ENCODE measurements around the gene ZNF778. TPM values are rescaled to one million over a fixed set of nuclear protein-coding genes. Genes with fewer than 3 reads are reported as not detected.

ZNF778 gene
- 7.0 to 11.9 TPM (median 8.8 TPM) in 5 replicates for total RNA-seq (2022; extraction: Qiagen RNA extraction; ENCODE audit: low read depth)

GRCh38 chr16:89217388-89218191, at the start of gene ZNF778:
ZNF778 (plus strand) TSS chr16:89217703; CDS start chr16:89221128, 3,425 bp downstream.

GRCh38 chr16:89171216-89172170, 46.0 kb upstream of the ZNF778 start, which contains the start of gene CDH15:
CDH15 (plus strand) TSS chr16:89171748; CDS start chr16:89171832, 84 bp downstream.

GRCh38 chr16:89200124-89200849, 17.2 kb upstream of the ZNF778 start, which contains the start of gene SLC22A31:
SLC22A31 (minus strand) TSS chr16:89200537; CDS start chr16:89200501, 36 bp downstream.

Other genes starting within 250 kb of the ZNF778 start
- gene CBFA2T3, start 240.5 kb upstream of the ZNF778 start, total RNA-seq (2022; extraction: Qiagen RNA extraction; ENCODE audit: low read depth): 0.29 to 0.47 TPM (median 0.41 TPM) in 5 replicates
- 16.4 to 20.2 TPM (median 18.7 TPM) in 5 replicates for gene ACSF3, start 123.9 kb upstream of the ZNF778 start, total RNA-seq (2022; extraction: Qiagen RNA extraction; ENCODE audit: low read depth)
- 0.09 to 0.18 TPM (median 0.15 TPM) in 4 of 5 replicates, not detected in the other for gene CDH15, start 46.0 kb upstream of the ZNF778 start, total RNA-seq (2022; extraction: Qiagen RNA extraction; ENCODE audit: low read depth)
- gene SLC22A31, start 17.2 kb upstream of the ZNF778 start, total RNA-seq (2022; extraction: Qiagen RNA extraction; ENCODE audit: low read depth): 1.1 to 1.8 TPM (median 1.3 TPM) in 5 replicates